ENCODE data around the gene ZNF521. TPM values are rescaled to one million over a fixed set of nuclear protein-coding genes. Genes with fewer than 3 reads are reported as not detected.
A peak's percentile ranks its signal among the peaks of the same experiment; 100 is the strongest.

The ZNF521 gene
- total RNA-seq, 1 donor from 2014 or later, result 10.3 TPM

GRCh38 chr18:25365242-25365641 lies 13.3 kb upstream of the ZNF521 start:
- no peaks in the 10 kb centered on the region for H3K9me3 ChIP-seq (replicated peaks)
- no peaks in the 10 kb centered on the region for H3K27me3 ChIP-seq (ENCODE audit: low read depth)
- intact Hi-C loops (cut with micrococcal nuclease), result no loop called here
- no peak for DNase-seq
- H3K36me3 ChIP-seq, result no peaks in the 10 kb centered on the region
- TF ChIP-seq CTCF (IDR thresholded peaks at IDR 0.05; ENCODE audit: borderline replicate concordance), result no peak
- H3K4me3 ChIP-seq, result no peak overlapping the region
- peaks cover 3% of the 10 kb centered on the region for H3K4me1 ChIP-seq
- H3K27ac ChIP-seq (replicated peaks), result no peak overlapping the region

GRCh38 chr18:25364732-25365131 lies 12.8 kb upstream of the ZNF521 start:
- no peak overlapping the region for H3K27ac ChIP-seq (replicated peaks)
- no peak for DNase-seq
- no peak for TF ChIP-seq CTCF (IDR thresholded peaks at IDR 0.05; ENCODE audit: borderline replicate concordance)
- no peaks in the 10 kb centered on the region for H3K27me3 ChIP-seq (ENCODE audit: low read depth)
- intact Hi-C loops (cut with micrococcal nuclease), result no loop called here
- H3K9me3 ChIP-seq (replicated peaks), result no peaks in the 10 kb centered on the region
- no peaks in the 10 kb centered on the region for H3K36me3 ChIP-seq
- H3K4me1 ChIP-seq, result no peaks in the 10 kb centered on the region
- H3K4me3 ChIP-seq, result no peak overlapping the region

GRCh38 chr18:25360301-25360899 lies 8.4 kb upstream of the ZNF521 start:
- no peaks in the 10 kb centered on the region for H3K36me3 ChIP-seq
- H3K9me3 ChIP-seq (replicated peaks), result no peaks in the 10 kb centered on the region
- intact Hi-C loops (cut with micrococcal nuclease), result no loop called here
- H3K4me1 ChIP-seq, result no peaks in the 10 kb centered on the region
- no peak overlapping the region for H3K4me3 ChIP-seq
- no peaks in the 10 kb centered on the region for H3K27me3 ChIP-seq (ENCODE audit: low read depth)
- no peak for DNase-seq
- TF ChIP-seq CTCF (IDR thresholded peaks at IDR 0.05; ENCODE audit: borderline replicate concordance), result no peak
- no peak overlapping the region for H3K27ac ChIP-seq (replicated peaks)

GRCh38 chr18:25353080-25353479 lies 1.1 kb upstream of the ZNF521 start:
- Histone ChIP-seq H3K4me1 (peaks cover 30% of the 10 kb centered on the region), H3K27me3 (ENCODE audit: low read depth) (no peaks in the 10 kb centered on the region), H3K36me3 (no peaks in the 10 kb centered on the region), H3K27ac (replicated peaks) (peak overlapping the region; percentile 96), H3K4me3 (peak overlapping the region; percentile 81), H3K9me3 (replicated peaks) (no peaks in the 10 kb centered on the region)
- intact Hi-C loops (cut with micrococcal nuclease), result no loop called here
- no peak for DNase-seq
- no peak for TF ChIP-seq CTCF (IDR thresholded peaks at IDR 0.05; ENCODE audit: borderline replicate concordance)

- TF ChIP-seq CTCF (IDR thresholded peaks at IDR 0.05; ENCODE audit: borderline replicate concordance), result no peak
- H3K27ac ChIP-seq (replicated peaks), result peak overlapping the region; percentile 96
- H3K36me3 ChIP-seq, result no peaks in the 10 kb centered on the region
- H3K4me1 ChIP-seq, result peaks cover 35% of the 10 kb centered on the region
- DNase-seq, result no peak
- H3K9me3 ChIP-seq (replicated peaks), result no peaks in the 10 kb centered on the region
- no peaks in the 10 kb centered on the region for H3K27me3 ChIP-seq (ENCODE audit: low read depth)
- peak overlapping the region; percentile 81 for H3K4me3 ChIP-seq
- intact Hi-C loops (cut with micrococcal nuclease), result no loop called here
Observed at GRCh38 chr18:25352629-25353005, 651 bp upstream of the ZNF521 start.

Data from left ventricle myocardium inferior (tissue), 1 donor.